DMS79 (cell line): ENCODE results near the gene BNC2.

Experiments used
- DNase-seq: peaks from one replicate; lab custom pipeline; 2025; lab: John Stamatoyannopoulos, UW

Gene BNC2

GRCh38 chr9:16628413-16628812 lies 242.1 kb downstream of the BNC2 start:
- DNase-seq, result no peak

GRCh38 chr9:16627967-16628366 lies 242.5 kb downstream of the BNC2 start:
- DNase-seq, result no peak

- no peak for DNase-seq
Measured at GRCh38 chr9:16627521-16627920, 242.9 kb downstream of the BNC2 start.

- no peak for DNase-seq
Measured at GRCh38 chr9:16626577-16627130, 243.8 kb downstream of the BNC2 start.

GRCh38 chr9:16625811-16626210 lies 244.7 kb downstream of the BNC2 start:
- DNase-seq, result no peak

- no peak for DNase-seq
Measured at GRCh38 chr9:16625161-16625631, 245.3 kb downstream of the BNC2 start.

- no peak for DNase-seq
Measured at GRCh38 chr9:16624744-16625117, 245.7 kb downstream of the BNC2 start.

- DNase-seq, result no peak
Measured at GRCh38 chr9:16623989-16624743, 246.3 kb downstream of the BNC2 start.

- no peak for DNase-seq
Measured at GRCh38 chr9:16622541-16622940, 247.9 kb downstream of the BNC2 start.

GRCh38 chr9:16619914-16620520 lies 250.5 kb downstream of the BNC2 start:
- no peak for DNase-seq

- DNase-seq, result no peak
Measured at GRCh38 chr9:16619402-16619801, 251.1 kb downstream of the BNC2 start.

- no peak for DNase-seq
Measured at GRCh38 chr9:16618524-16618923, 251.9 kb downstream of the BNC2 start.

GRCh38 chr9:16616686-16617085 lies 253.8 kb downstream of the BNC2 start:
- DNase-seq, result no peak

- no peak for DNase-seq
Measured at GRCh38 chr9:16615451-16615850, 255.0 kb downstream of the BNC2 start.

- no peak for DNase-seq
Measured at GRCh38 chr9:16613605-16614004, 256.9 kb downstream of the BNC2 start.

- no peak for DNase-seq
Measured at GRCh38 chr9:16613051-16613450, 257.4 kb downstream of the BNC2 start.

- DNase-seq, result no peak
Measured at GRCh38 chr9:16612627-16613026, 257.8 kb downstream of the BNC2 start.

GRCh38 chr9:16611983-16612382 lies 258.5 kb downstream of the BNC2 start:
- DNase-seq, result no peak

- no peak for DNase-seq
Measured at GRCh38 chr9:16611001-16611400, 259.5 kb downstream of the BNC2 start.

- no peak for DNase-seq
Measured at GRCh38 chr9:16610538-16610937, 259.9 kb downstream of the BNC2 start.

GRCh38 chr9:16608906-16609305 lies 261.6 kb downstream of the BNC2 start:
- DNase-seq, result no peak

GRCh38 chr9:16602494-16602893 lies 268.0 kb downstream of the BNC2 start:
- no peak for DNase-seq

- no peak for DNase-seq
Measured at GRCh38 chr9:16601991-16602390, 268.5 kb downstream of the BNC2 start.
